Breast epithelium (tissue), 4 donors: Measurements from ENCODE around the gene RIIAD1. TPM values are rescaled to one million over a fixed set of nuclear protein-coding genes. Genes with fewer than 3 reads are reported as not detected.

Experiments used
- DNase-seq, 2 donors: peaks; one replicate each; pipeline ENCODE4 v3.0.0-alpha.2; 2019; ENCODE audit warnings: low spot score in 2 of 2
- H3K27ac ChIP-seq, 2 donors: fragments of 200-600 bp; sonication (generic) in 1 of 2; one replicate each; pipeline ENCODE4 v1.5.1; 2016 to 2019; ENCODE audit warnings: mild to moderate bottlenecking in 1 of 2
- H3K27me3 ChIP-seq, 2 donors: fragments of 200-600 bp; sonication (generic) in 1 of 2; one replicate each; pipeline versions ENCODE4 v1.5.1 to v1.6.0; 2017 to 2019; ENCODE audit warnings: control low read depth in 1 of 2, mild to moderate bottlenecking in 1 of 2
- H3K36me3 ChIP-seq: fragments of 200-600 bp; one replicate; pipeline ENCODE4 v1.5.1; 2019
- H3K4me1 ChIP-seq, 2 donors: fragments of 200-600 bp; sonication (generic); one replicate each; pipeline ENCODE4 v1.5.1; 2016 to 2019; ENCODE audit warnings: control low read depth in 1 of 2
- H3K4me3 ChIP-seq, 3 donors: fragments of 200-600 bp; sonication (generic); 1 replicate in 2 of 3; 2 replicates in 1 of 3; pipeline ENCODE4 v1.5.1; 2016 to 2019; ENCODE audit warnings: mild to moderate bottlenecking in 3 of 3, moderate library complexity in 2 of 3
- H3K9me3 ChIP-seq, 2 donors: fragments of 200-600 bp; sonication (generic) in 1 of 2; one replicate each; pipeline ENCODE4 v1.5.1; 2016 to 2019; ENCODE audit warnings: control low read depth in 1 of 2
- POLR2A ChIP-seq: fragments of 450-650 bp; IDR thresholded peaks from one replicate; pipeline ENCODE4 v1.6.1; 2016; ENCODE audit warnings: antibody characterized with exemption, mild to moderate bottlenecking, moderate library complexity
- POLR2AphosphoS5 ChIP-seq, 3 donors: sonication (generic); formaldehyde crosslinking; IDR thresholded peaks; one replicate each; pipeline ENCODE4 v1.6.1; 2017; ENCODE audit warnings: antibody characterized with exemption in 3 of 3
- intact Hi-C: fragments of 100-400 bp; cut with DNase I; formaldehyde crosslinking; loops from one replicate; pipeline ENCODE4 v1.15.1; 2023; ENCODE audit warnings: low total_unique reads
- total RNA-seq, 3 donors: library from RNA; depleted of rRNA; stranded (reverse); fragments of >200 nt; gene quantifications; one replicate each; pipeline ENCODE4 v1.1.0, GENCODE V29; 2016
- TF ChIP-seq, protein P1 (sequence below), 3 donors: fragments of 450-650 bp; IDR thresholded peaks; one replicate each; pipeline ENCODE4 v1.5.1; 2016 to 2017; ENCODE audit warnings: antibody characterized with exemption in 3 of 3, mild to moderate bottlenecking in 3 of 3, moderate library complexity in 3 of 3

RIIAD1 gene
- total RNA-seq, 3 donors from 2014 or later = not detected

GRCh38 chr1:151705753-151706463 is 15.4 kb upstream of the RIIAD1 start:
- Histone ChIP-seq H3K4me3 (no peak overlapping the region), H3K9me3 (no peaks in the 10 kb centered on the region), H3K36me3 (no peaks in the 10 kb centered on the region), H3K4me1 (no peaks in the 10 kb centered on the region), H3K27ac (no peak overlapping the region), H3K27me3 (no peaks in the 10 kb centered on the region)
- intact Hi-C loops = no loop called here
- DNase-seq = no peak
- TF ChIP-seq, protein P1, sequence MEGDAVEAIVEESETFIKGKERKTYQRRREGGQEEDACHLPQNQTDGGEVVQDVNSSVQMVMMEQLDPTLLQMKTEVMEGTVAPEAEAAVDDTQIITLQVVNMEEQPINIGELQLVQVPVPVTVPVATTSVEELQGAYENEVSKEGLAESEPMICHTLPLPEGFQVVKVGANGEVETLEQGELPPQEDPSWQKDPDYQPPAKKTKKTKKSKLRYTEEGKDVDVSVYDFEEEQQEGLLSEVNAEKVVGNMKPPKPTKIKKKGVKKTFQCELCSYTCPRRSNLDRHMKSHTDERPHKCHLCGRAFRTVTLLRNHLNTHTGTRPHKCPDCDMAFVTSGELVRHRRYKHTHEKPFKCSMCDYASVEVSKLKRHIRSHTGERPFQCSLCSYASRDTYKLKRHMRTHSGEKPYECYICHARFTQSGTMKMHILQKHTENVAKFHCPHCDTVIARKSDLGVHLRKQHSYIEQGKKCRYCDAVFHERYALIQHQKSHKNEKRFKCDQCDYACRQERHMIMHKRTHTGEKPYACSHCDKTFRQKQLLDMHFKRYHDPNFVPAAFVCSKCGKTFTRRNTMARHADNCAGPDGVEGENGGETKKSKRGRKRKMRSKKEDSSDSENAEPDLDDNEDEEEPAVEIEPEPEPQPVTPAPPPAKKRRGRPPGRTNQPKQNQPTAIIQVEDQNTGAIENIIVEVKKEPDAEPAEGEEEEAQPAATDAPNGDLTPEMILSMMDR (IDR thresholded peaks at IDR 0.05) = no peak
- no peak for TF ChIP-seq POLR2AphosphoS5 (IDR thresholded peaks at IDR 0.05)
- TF ChIP-seq POLR2A = no peak

DNA sequence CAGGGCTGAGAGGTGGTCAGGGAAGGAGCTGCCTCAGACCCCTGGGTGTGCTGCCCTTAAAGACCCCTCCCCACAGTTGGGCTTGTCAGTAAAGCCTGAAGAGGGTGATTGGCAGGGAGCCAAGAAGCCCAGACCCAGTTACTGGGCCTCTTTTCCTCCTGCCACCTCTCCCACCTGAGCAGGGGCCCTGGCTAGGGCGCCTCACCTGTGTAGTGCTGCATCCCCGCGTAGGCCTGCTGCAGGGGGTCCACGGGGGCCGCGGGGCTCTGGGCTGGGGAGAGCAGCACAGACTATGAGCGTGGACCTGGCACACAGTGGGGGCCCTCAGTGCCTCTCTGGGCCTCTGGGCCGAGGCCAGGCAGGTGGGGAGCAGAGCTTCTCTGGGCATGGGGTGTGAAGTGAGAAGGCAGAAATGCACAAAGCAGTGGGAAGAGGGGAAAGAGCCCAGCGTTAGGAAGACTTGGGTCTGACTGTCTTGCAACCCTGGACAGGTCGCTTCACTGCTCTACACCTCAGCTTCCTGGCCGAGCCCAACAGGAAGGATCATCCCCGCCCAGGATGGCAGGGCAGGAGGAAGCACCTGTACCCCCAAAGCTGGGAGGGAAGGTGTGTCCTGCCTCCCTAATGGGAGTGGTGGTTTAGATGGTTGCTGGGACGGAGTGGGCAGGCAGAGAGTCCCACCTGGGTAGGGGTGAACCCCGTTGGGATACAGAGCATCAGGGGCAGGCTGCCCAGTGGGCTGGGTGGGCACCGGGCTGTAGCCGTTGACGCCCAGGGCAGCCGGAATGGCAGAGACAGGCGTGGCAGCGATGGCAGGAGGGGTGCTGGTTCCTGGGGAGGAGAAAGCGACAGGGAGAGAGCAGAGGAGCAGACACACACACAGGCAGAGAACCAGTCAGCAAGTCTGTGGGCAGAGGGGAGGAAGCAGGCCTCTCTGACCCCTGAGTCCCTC is 14.6 kb upstream of the RIIAD1 start:
- Histone ChIP-seq H3K27ac (no peak overlapping the region), H3K9me3 (no peaks in the 10 kb centered on the region), H3K4me3 (no peak overlapping the region), H3K4me1 (no peaks in the 10 kb centered on the region), H3K27me3 (no peaks in the 10 kb centered on the region), H3K36me3 (no peaks in the 10 kb centered on the region)
- TF ChIP-seq POLR2A = no peak
- no peak for TF ChIP-seq POLR2AphosphoS5 (IDR thresholded peaks at IDR 0.05)
- TF ChIP-seq, protein P1 (IDR thresholded peaks at IDR 0.05) = no peak
- intact Hi-C loops = no loop called here
- DNase-seq = no peak

DNA sequence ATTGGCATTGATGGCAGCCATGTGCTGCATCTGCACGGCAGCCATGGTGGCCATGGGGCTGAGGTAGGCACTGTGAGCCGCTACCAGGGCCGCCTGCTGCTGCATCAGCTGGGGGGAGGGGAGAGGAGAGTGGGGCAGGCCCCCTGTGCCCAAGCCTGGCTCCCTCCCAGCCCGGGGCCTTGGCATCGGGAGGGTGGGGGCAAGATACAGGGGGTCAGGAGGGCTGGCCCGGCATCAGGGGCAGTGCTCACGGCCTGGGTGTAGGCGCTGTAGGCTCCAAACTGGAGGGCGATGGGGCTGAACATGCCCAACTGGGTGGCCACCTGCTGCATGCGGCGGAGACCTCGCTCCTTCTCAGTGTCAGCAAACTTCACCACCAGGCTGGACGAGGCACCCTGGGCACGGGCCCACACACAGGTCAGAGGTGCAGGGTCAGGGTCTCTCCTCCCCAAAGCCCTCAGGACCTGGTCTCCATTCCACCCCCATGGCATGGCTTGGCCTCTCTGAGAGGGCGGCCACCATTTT is 13.7 kb upstream of the RIIAD1 start:
- no peak for TF ChIP-seq POLR2AphosphoS5 (IDR thresholded peaks at IDR 0.05)
- Histone ChIP-seq H3K27ac (no peak overlapping the region), H3K27me3 (no peaks in the 10 kb centered on the region), H3K36me3 (no peaks in the 10 kb centered on the region), H3K4me3 (no peak overlapping the region), H3K4me1 (no peaks in the 10 kb centered on the region), H3K9me3 (no peaks in the 10 kb centered on the region)
- peak in 1 of 2 donors; percentile 28 for DNase-seq
- intact Hi-C loops = no loop called here

- intact Hi-C loops = no loop called here
- no peaks in the 10 kb centered on the region for H3K9me3 ChIP-seq
- TF ChIP-seq POLR2AphosphoS5 (IDR thresholded peaks at IDR 0.05) (no peak), POLR2A (no peak)
- TF ChIP-seq, protein P1 (IDR thresholded peaks at IDR 0.05) = no peak
- H3K27ac ChIP-seq = no peak overlapping the region
- H3K27me3 ChIP-seq = no peaks in the 10 kb centered on the region
- H3K4me3 ChIP-seq = no peak overlapping the region
- no peaks in the 10 kb centered on the region for H3K4me1 ChIP-seq
- H3K36me3 ChIP-seq = no peaks in the 10 kb centered on the region
- DNase-seq = no peak
These were observed 12.4 kb upstream of the RIIAD1 start for GRCh38 chr1:151708891-151709290.

DNA sequence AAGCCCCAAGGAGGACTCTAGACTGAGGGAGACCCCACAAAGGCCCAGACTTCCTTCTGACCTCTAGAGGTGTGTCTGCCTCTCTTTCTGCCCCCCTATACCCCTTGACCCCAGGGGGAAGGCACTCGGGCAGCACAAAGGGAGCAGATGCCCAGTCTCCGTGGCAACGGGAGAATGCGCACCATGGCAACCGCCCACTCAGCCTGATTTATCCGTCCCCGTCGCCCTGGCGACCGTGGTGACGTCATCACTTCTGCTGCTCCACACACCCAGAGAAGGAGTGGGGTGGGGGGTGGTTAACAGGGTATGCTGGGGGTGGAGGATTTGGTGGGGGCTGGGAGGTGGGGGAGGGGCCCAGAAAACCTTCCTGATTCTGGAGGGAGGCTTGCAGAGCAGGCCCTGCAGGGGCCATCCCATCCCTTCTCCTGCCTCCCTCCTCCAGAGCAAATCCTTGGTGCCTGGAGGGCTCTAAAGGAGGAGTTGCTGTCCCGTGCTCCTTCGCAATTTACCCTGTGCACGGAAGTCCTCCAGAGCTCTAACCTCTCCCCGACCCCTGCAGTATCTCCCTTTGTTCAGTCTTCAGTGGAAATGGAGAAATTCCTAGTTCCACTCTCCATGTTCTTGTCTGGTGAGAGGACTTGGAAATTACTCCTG is 11.0 kb upstream of the RIIAD1 start:
- Histone ChIP-seq H3K27me3 (peaks cover 0 to 7% of the 10 kb centered on the region in 2 donors), H3K4me1 (no peaks in the 10 kb centered on the region), H3K4me3 (no peak overlapping the region), H3K36me3 (no peaks in the 10 kb centered on the region), H3K27ac (no peak overlapping the region), H3K9me3 (no peaks in the 10 kb centered on the region)
- TF ChIP-seq POLR2A (no peak), POLR2AphosphoS5 (IDR thresholded peaks at IDR 0.05) (no peak)
- TF ChIP-seq, protein P1 (IDR thresholded peaks at IDR 0.05) = no peak
- DNase-seq = no peak
- intact Hi-C loops = no loop called here
